Body of pancreas (tissue), 4 donors: Measurements from ENCODE around the gene NDUFV1. TPM values are rescaled to one million over a fixed set of nuclear protein-coding genes. Genes with fewer than 3 reads are reported as not detected.
"Not testable (repeated sequence)": the region's sequence is repeated elsewhere in the genome, so short reads cannot be mapped to it uniquely, and the experiment has no call there.

ENCODE experiments used
- ATAC-seq: fragments of 150-250 bp; one replicate; pipeline ENCODE4 v1.9.1; 2016
- DNase-seq, 4 donors: peaks; one replicate each; pipeline ENCODE4 v3.0.0-alpha.2; 2019
- H3K27ac ChIP-seq, 4 donors: fragments of 200-600 bp; sonication (generic); 1 replicate in 3 of 4; 2 replicates in 1 of 4; pipeline versions ENCODE4 v1.5.1 to v1.6.1; 2016 to 2019; ENCODE audit warnings: mild to moderate bottlenecking in 1 of 4, mixed read lengths in 1 of 4, moderate library complexity in 1 of 4
- H3K27me3 ChIP-seq, 2 donors: fragments of 200-600 bp; sonication (generic); one replicate each; pipeline ENCODE4 v1.6.0; 2016; ENCODE audit warnings: mild to moderate bottlenecking in 1 of 2
- H3K36me3 ChIP-seq, 2 donors: fragments of 200-600 bp; sonication (generic); replicated peaks in 1 of 2; 2 replicates each; pipeline ENCODE4 v1.5.1; 2016; ENCODE audit warnings: low read depth in 2 of 2; ENCODE audit not compliant: insufficient read depth in 1 of 2
- H3K4me1 ChIP-seq: fragments of 200-600 bp; sonication (generic); one replicate; pipeline ENCODE4 v1.6.0; 2016
- H3K4me3 ChIP-seq, 2 donors: fragments of 200-600 bp; sonication (generic); 1 replicate in 1 of 2; 2 replicates in 1 of 2; pipeline ENCODE4 v1.5.1; 2016 to 2019
- H3K9me3 ChIP-seq, 3 donors: fragments of 200-600 bp; sonication (generic); 1 replicate in 2 of 3; 2 replicates in 1 of 3; pipeline ENCODE4 v1.5.1; 2016
- CTCF ChIP-seq, 7 experiments: fragments of 450-650 bp in 4 of 7; fragments of 200-600 bp in 3 of 7; sonication (generic) in 3 of 7; IDR thresholded peaks; one replicate each; pipeline ENCODE4 v1.5.1; 2016 to 2019; ENCODE audit warnings: antibody characterized with exemption in 7 of 7
- POLR2A ChIP-seq, 3 donors: fragments of 450-650 bp; IDR thresholded peaks; one replicate each; pipeline ENCODE4 v1.6.1; 2016; ENCODE audit warnings: antibody characterized with exemption in 3 of 3, mild to moderate bottlenecking in 2 of 3
- WGBS, 2 donors: methylation state at CpG; one replicate each; pipeline ENCODE4 v1.1.5; 2017; 5-methylcytosine and 5-hydroxymethylcytosine counted together
- intact Hi-C: fragments of 100-400 bp; cut with DNase I; formaldehyde crosslinking; loops from one replicate; pipeline ENCODE4 v1.15.1; 2023
- total RNA-seq, 2 donors: library from RNA; depleted of rRNA; stranded (reverse); fragments of >200 nt; gene quantifications; one replicate each; pipeline ENCODE4 v1.1.0, GENCODE V29; 2016

NDUFV1 gene
- total RNA-seq, 2 donors from 2014 or later: 209 to 264 TPM

DNA sequence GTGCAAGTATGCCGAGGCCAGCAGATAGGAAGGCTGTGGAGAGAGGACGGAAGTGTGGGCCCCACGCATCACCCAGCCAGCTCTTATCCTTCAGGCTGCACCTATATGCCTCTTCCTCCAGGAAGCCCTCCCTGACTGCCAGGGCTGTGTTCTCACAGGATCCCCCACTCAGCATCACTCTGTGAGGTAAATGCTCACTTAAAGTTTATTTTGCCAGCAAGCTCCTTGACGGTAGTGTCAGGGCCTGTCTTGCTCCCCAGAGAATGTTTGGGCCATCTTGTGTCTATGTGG lies 28.4 kb downstream of the NDUFV1 start:
- no peak overlapping the region for H3K27ac ChIP-seq
- ATAC-seq: no peak
- intact Hi-C loops: no loop called here

DNA sequence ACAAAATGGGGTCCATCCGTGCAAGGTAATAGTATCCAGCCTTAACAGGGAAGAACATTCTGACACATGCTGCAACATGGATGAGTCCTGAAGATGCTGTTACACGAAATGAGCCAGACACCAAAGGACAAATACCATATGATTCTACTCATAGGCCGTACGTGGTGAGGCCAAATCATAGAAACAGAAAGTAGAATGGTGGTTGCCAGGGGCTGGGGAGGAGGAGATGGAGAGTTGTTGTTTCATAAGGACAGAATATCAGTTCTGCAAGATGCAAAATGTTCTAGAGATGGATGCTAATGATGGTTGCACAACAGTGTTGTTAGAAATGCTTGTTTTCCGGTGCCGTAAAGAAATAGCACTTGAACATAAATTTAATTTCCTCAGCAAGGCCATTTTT lies 30.2 kb downstream of the NDUFV1 start:
- H3K4me3 ChIP-seq: no peak overlapping the region
- no peak for ATAC-seq
- no peak for DNase-seq
- no peaks in the 10 kb centered on the region for H3K36me3 ChIP-seq
- H3K9me3 ChIP-seq: no peaks in the 10 kb centered on the region
- 82 to 88% methylated on average over 6 of the region's 6 CpGs for WGBS, 2 donors
- no peaks in the 10 kb centered on the region for H3K27me3 ChIP-seq
- no peak for TF ChIP-seq CTCF (IDR thresholded peaks at IDR 0.05)
- no peak for TF ChIP-seq POLR2A (IDR thresholded peaks at IDR 0.05)
- no peak overlapping the region for H3K27ac ChIP-seq
- H3K4me1 ChIP-seq: peaks cover 20% of the 10 kb centered on the region
- intact Hi-C loops: no loop called here

More for the DNA sequence above, 28.4 kb downstream of the NDUFV1 start:
- DNase-seq: no peak
- no peaks in the 10 kb centered on the region for H3K36me3 ChIP-seq
- TF ChIP-seq CTCF (IDR thresholded peaks at IDR 0.05) (no peak), POLR2A (IDR thresholded peaks at IDR 0.05) (no peak)
- 91 to 100% methylated on average over 2 to 4 of the region's 4 CpGs for WGBS, 2 donors
- H3K4me3 ChIP-seq: no peak overlapping the region
- no peaks in the 10 kb centered on the region for H3K27me3 ChIP-seq
- H3K4me1 ChIP-seq: peaks cover 35% of the 10 kb centered on the region
- H3K9me3 ChIP-seq: no peaks in the 10 kb centered on the region

GRCh38 chr11:67637441-67637840 lies 30.7 kb downstream of the NDUFV1 start:
- H3K9me3 ChIP-seq, intact Hi-C loops, H3K27me3 ChIP-seq, H3K27ac ChIP-seq, H3K4me3 ChIP-seq, DNase-seq, H3K36me3 ChIP-seq, ATAC-seq: not testable (repeated sequence)
- H3K4me1 ChIP-seq: peaks cover 15% of the 10 kb centered on the region
- 88 to 92% methylated on average over 3 of the region's 3 CpGs for WGBS, 2 donors

GRCh38 chr11:67638535-67639437 lies 32.0 kb downstream of the NDUFV1 start:
- no peaks in the 10 kb centered on the region for H3K27me3 ChIP-seq

GRCh38 chr11:67639438-67639859 lies 32.7 kb downstream of the NDUFV1 start, which contains the start of gene TBX10:
Gene TBX10 (minus strand): TSS chr11:67639763. CDS start chr11:67639472, 291 bp downstream.
- Histone ChIP-seq H3K27me3 (no peaks in the 10 kb centered on the region), H3K4me1 (peaks cover 5% of the 10 kb centered on the region), H3K4me3 (no peak within 1 kb of the TSS), H3K36me3 (no peaks in the 10 kb centered on the region), H3K9me3 (no peaks in the 10 kb centered on the region), H3K27ac (no peak within 1 kb of the TSS)
- ATAC-seq: no peak
- intact Hi-C loops: no loop called here
- no peak for DNase-seq
- WGBS, 2 donors: 70 to 100% methylated on average over 1 to 18 of the region's 18 CpGs
- no peak for TF ChIP-seq CTCF (IDR thresholded peaks at IDR 0.05)
- TF ChIP-seq POLR2A (IDR thresholded peaks at IDR 0.05): no peak

More at GRCh38 chr11:67638535-67639437, 32.0 kb downstream of the NDUFV1 start:
- intact Hi-C loops: no loop called here
- no peaks in the 10 kb centered on the region for H3K9me3 ChIP-seq
- no peak overlapping the region for H3K4me3 ChIP-seq
- H3K4me1 ChIP-seq: peaks cover 5% of the 10 kb centered on the region
- DNase-seq (no peak), ATAC-seq (no peak)
- TF ChIP-seq POLR2A (IDR thresholded peaks at IDR 0.05) (no peak), CTCF (IDR thresholded peaks at IDR 0.05) (no peak)
- WGBS, 2 donors: 83 to 92% methylated on average over 4 to 21 of the region's 24 CpGs
- H3K36me3 ChIP-seq: no peaks in the 10 kb centered on the region
- H3K27ac ChIP-seq: no peak overlapping the region
